ENCODE measurements around the gene CHST5. TPM values are rescaled to one million over a fixed set of nuclear protein-coding genes. Genes with fewer than 3 reads are reported as not detected.
A peak's percentile ranks its signal among the peaks of the same experiment; 100 is the strongest.

The CHST5 gene
- total and polyA plus RNA-seq, 9 of the 15 experiments (the other 6 are each of a cell fraction or from before 2014, with no cell fraction given) = 0.06 to 0.21 (median 0.14) TPM; not detected in 5

- TF ChIP-seq TSHZ1 (CRISPR knock-in tag; IDR thresholded peaks at IDR 0.05) (no peak), NFYB (IDR thresholded peaks at IDR 0.05; ENCODE audit: extremely low read depth, insufficient read length) (peak; percentile 13), TAF1 (IDR thresholded peaks at IDR 0.05; ENCODE audit: control insufficient read depth, extremely low read depth, insufficient read depth, low read length, severe bottlenecking) (peak; percentile 56), HNRNPK (IDR thresholded peaks at IDR 0.05; ENCODE audit: low read depth, low read length, poor library complexity, severe bottlenecking) (peak; percentile 26), CBX8 (IDR thresholded peaks at IDR 0.05; ENCODE audit: borderline replicate concordance, extremely low read depth, low read depth, low read length, poor library complexity, severe bottlenecking) (no peak), MNT (conservative IDR thresholded peaks at IDR 0.05) (peak; percentile 68 to 71), MCM3 (IDR thresholded peaks at IDR 0.05) (no peak), ZNF77 (CRISPR knock-in tag; IDR thresholded peaks at IDR 0.05) (no peak), ZBTB34 (CRISPR knock-in tag; IDR thresholded peaks at IDR 0.05) (no peak), MAX (CRISPR knock-in tag; IDR thresholded peaks at IDR 0.05) (peak; percentile 85), EZH2 (IDR thresholded peaks at IDR 0.05; ENCODE audit: borderline replicate concordance, low read depth, low read length) (no peak), ETS2 (tag; IDR thresholded peaks at IDR 0.05; ENCODE audit: borderline replicate concordance, poor library complexity, severe bottlenecking) (no peak)
Observed at GRCh38 chr16:75555707-75556430, 20.0 kb upstream of the CHST5 start, which contains the start of gene TMEM231 (continued).

Measured in K562 (cell line).